K562 (cell line): ENCODE results near the gene FJX1. TPM values are rescaled to one million over a fixed set of nuclear protein-coding genes. Genes with fewer than 3 reads are reported as not detected.

Experiments used
- ATAC-seq: fragments of 200-7000 bp; cut with Tn5 transposase; 3 replicates; pipeline ENCODE4 v1.9.1; 2020; ENCODE audit warnings: moderate library complexity
- BruUV-seq: library from RNA; stranded (reverse); fragments of 400-500 nt; replicated peaks from 2 replicates; lab custom pipeline; 2021; lab: Mats Ljungman, UMichigan
- CTCF ChIA-PET: fragments of 300-600 bp; formaldehyde crosslinking; extraction: SDS; loops from one replicate; lab custom pipeline; 2021; ENCODE audit warnings: low intra/inter-chr PET ratio; lab: Yijun Ruan, JAX
- POLR2A ChIA-PET: fragments of 300-600, 350-650 bp; sonication (Branson Sonifier 250); formaldehyde crosslinking; extraction: SDS; loops from one replicate; lab custom pipeline; 2021; ENCODE audit warnings: antibody characterized with exemption, inconsistent platforms; lab: Yijun Ruan, JAX
- DNase-seq, 4 experiments: peaks; one replicate each; pipeline versions ENCODE4 v3.0.0 to v3.0.0-alpha.2; 2011 to 2018; ENCODE audit warnings: low spot score in 3 of 4, mixed read lengths in 3 of 4; ENCODE audit errors: extremely low read depth in 1 of 4
- FAIRE-seq: peaks from 2 replicates; lab custom pipeline; 2011; peaks lifted over from hg19 to GRCh38; lab: Jason Lieb, UNC
- H2AFZ ChIP-seq: 2 replicates; pipeline ENCODE4 v1.6.0; 2011; ENCODE audit warnings: low read depth, low read length, control low read depth, inconsistent platforms
- H3K27ac ChIP-seq: fragments of 200-600 bp; 3 replicates; pipeline ENCODE4 v1.8.0; 2011; ENCODE audit warnings: low read depth, mild to moderate bottlenecking, control low read depth, inconsistent platforms, low read length, moderate library complexity, mixed read lengths; ENCODE audit errors: extremely low read depth
- H3K27me3 ChIP-seq, 2 experiments: fragments of 300-600 bp in 1 of 2; 2 replicates in 1 of 2; 3 replicates in 1 of 2; pipeline versions ENCODE4 v1.6.0 to v1.8.0; 2011; ENCODE audit warnings: inconsistent platforms in 2 of 2, low read length in 2 of 2, mild to moderate bottlenecking in 1 of 2, mixed read lengths in 1 of 2, moderate library complexity in 1 of 2; ENCODE audit not compliant: control insufficient read depth in 2 of 2, insufficient read depth in 2 of 2
- H3K36me3 ChIP-seq: fragments of 300-600 bp; 3 replicates; pipeline ENCODE4 v1.8.0; 2011; ENCODE audit warnings: mild to moderate bottlenecking, low read length, inconsistent platforms; ENCODE audit not compliant: control insufficient read depth, insufficient read depth
- H3K4me1 ChIP-seq, 2 experiments: fragments of 200-600 bp in 1 of 2; replicated peaks in 1 of 2; 2 replicates in 1 of 2; 3 replicates in 1 of 2; pipeline versions ENCODE4 v1.5.1 to v1.8.0; 2011; ENCODE audit warnings: inconsistent platforms in 2 of 2, low read length in 2 of 2, mild to moderate bottlenecking in 1 of 2, mixed read lengths in 1 of 2, moderate library complexity in 1 of 2; ENCODE audit not compliant: control insufficient read depth in 2 of 2, insufficient read depth in 2 of 2
- H3K4me2 ChIP-seq: 2 replicates; pipeline ENCODE4 v1.6.1; 2011; ENCODE audit warnings: low read length, control low read depth, inconsistent platforms, mixed read lengths; ENCODE audit not compliant: insufficient read depth
- H3K4me3 ChIP-seq: fragments of 200-600 bp; sonication (generic), shearing (Covaris generic); 2 replicates; pipeline ENCODE4 v1.5.1; 2016; ENCODE audit warnings: control low read depth, inconsistent platforms
- H3K79me2 ChIP-seq: fragments of 200-600 bp; 3 replicates; pipeline ENCODE4 v1.8.0; 2011; ENCODE audit warnings: low read length, inconsistent platforms; ENCODE audit not compliant: control insufficient read depth, insufficient read depth
- H3K9ac ChIP-seq, 2 experiments: 2 replicates each; pipeline versions ENCODE4 v1.6.0 to v1.6.1; 2011; ENCODE audit warnings: low read depth in 2 of 2, low read length in 2 of 2, control low read depth in 1 of 2, inconsistent platforms in 1 of 2, mild to moderate bottlenecking in 1 of 2, mixed read lengths in 1 of 2; ENCODE audit not compliant: insufficient read depth in 1 of 2
- H3K9me1 ChIP-seq: one replicate; pipeline ENCODE4 v1.6.0; 2011; ENCODE audit warnings: inconsistent platforms, mild to moderate bottlenecking, low read length, moderate library complexity; ENCODE audit not compliant: control insufficient read depth, insufficient read depth
- H3K9me3 ChIP-seq: replicated peaks from 2 replicates; pipeline ENCODE4 v1.5.1; 2011; ENCODE audit warnings: low read depth, low read length, inconsistent platforms; ENCODE audit not compliant: control insufficient read depth, insufficient read depth
- H4K20me1 ChIP-seq: replicated peaks from 2 replicates; pipeline ENCODE4 v1.6.1; 2011; ENCODE audit warnings: low read length, inconsistent platforms, mixed read lengths; ENCODE audit not compliant: control insufficient read depth, insufficient read depth
- ATF7 ChIP-seq: fragments of 450-650 bp; IDR thresholded peaks from 2 replicates; pipeline ENCODE4 v1.7.1; 2014; ENCODE audit warnings: mild to moderate bottlenecking, moderate library complexity
- HIVEP1 ChIP-seq: fragments of 250-450 bp; sonication (Bioruptor Pico); IDR thresholded peaks from 2 replicates; pipeline ENCODE4 v1.4.0; 2020; ENCODE audit warnings: mild to moderate bottlenecking
- HNRNPK ChIP-seq: fragments of 200-400 bp; formaldehyde crosslinking; IDR thresholded peaks from one replicate; pipeline ENCODE4 v1.6.1; 2018; ENCODE audit warnings: mild to moderate bottlenecking, low read depth, low read length; ENCODE audit not compliant: poor library complexity, severe bottlenecking
- KAT8 ChIP-seq: fragments of 450-650 bp; IDR thresholded peaks from 2 replicates; pipeline ENCODE4 v1.6.1; 2016; ENCODE audit warnings: low read depth, mild to moderate bottlenecking
- SIN3B ChIP-seq: fragments of 450-650 bp; IDR thresholded peaks from 2 replicates; pipeline ENCODE4 v1.6.1; 2017; ENCODE audit warnings: low read depth, mild to moderate bottlenecking, moderate library complexity
- XRCC3 ChIP-seq: fragments of 450-650 bp; IDR thresholded peaks from 2 replicates; pipeline ENCODE4 v1.6.1; 2017; ENCODE audit warnings: mild to moderate bottlenecking, moderate library complexity
- ZKSCAN1 ChIP-seq: fragments of 150-350 bp; IDR thresholded peaks from 2 replicates; pipeline ENCODE4 v1.6.1; 2016; ENCODE audit warnings: low read depth, low read length
- ZNF3 ChIP-seq: fragments of 250-450 bp; sonication (Bioruptor Pico); IDR thresholded peaks from 2 replicates; pipeline ENCODE4 v1.5.0; 2021; ENCODE audit warnings: mild to moderate bottlenecking, moderate library complexity
- ZNF311 ChIP-seq: fragments of 250-450 bp; sonication (Bioruptor Pico); IDR thresholded peaks from 2 replicates; pipeline ENCODE4 v1.4.0; 2020; ENCODE audit warnings: mild to moderate bottlenecking, moderate library complexity
- ZNF830 ChIP-seq: fragments of 250-450 bp; sonication (Bioruptor Pico); IDR thresholded peaks from 2 replicates; pipeline ENCODE4 v1.5.0; 2021; ENCODE audit warnings: mild to moderate bottlenecking
- WGBS: fragments of 100-300 bp; shearing (Covaris generic); methylation state at CpG from one replicate; pipeline ENCODE4 v1.1.6; 2016; ENCODE audit warnings: low coverage, mixed read lengths; ENCODE audit not compliant: insufficient coverage; ENCODE audit errors: missing lambda C conversion rate; 5-methylcytosine and 5-hydroxymethylcytosine counted together
- in situ Hi-C: fragments of 300-500 bp; cut with MboI; formaldehyde crosslinking; loops from 4 replicates; pipeline ENCODE4 v1.15.0; 2018; ENCODE audit warnings: inconsistent platforms, mixed read lengths
- intact Hi-C: fragments of 100-400 bp; cut with micrococcal nuclease; formaldehyde crosslinking; loops from 2 replicates; pipeline ENCODE4 v1.14.2; 2022
- polyA plus RNA-seq, 8 experiments: library from polyadenylated mRNA; depleted of rRNA in 4 of 8; stranded (reverse) in 5 of 8; unstranded in 3 of 8; fragments of >200 nt; fragmentation: Nextera tagmentation in 2 of 8; fragmentation: Illumina TruSeq in 1 of 8; extraction: Ambion mirVana in 2 of 8; extraction: Trizol in 1 of 8; gene quantifications; 2 replicates each; pipeline versions ENCODE4 v1.2.1 to v1.2.3, GENCODE V29; 2011 to 2014; ENCODE audit warnings: inconsistent platforms in 1 of 8, missing spikeins in 1 of 8
- total RNA-seq, 7 experiments: library from RNA; depleted of rRNA in 6 of 7; stranded (reverse); fragments of >200 nt in 6 of 7; fragmentation: Illumina TruSeq in 2 of 7; extraction: Trizol in 2 of 7; gene quantifications; 2 replicates each; pipeline versions ENCODE4 v1.2.1 to v1.2.3, GENCODE V29; 2011 to 2021; ENCODE audit warnings: low replicate concordance in 1 of 7
- TF ChIP-seq, protein P1 (sequence below): fragments of 450-650 bp; IDR thresholded peaks from 2 replicates; pipeline ENCODE4 v1.6.1; 2017; ENCODE audit warnings: antibody characterized with exemption
- TF ChIP-seq, protein P2 (sequence below): sonication (generic); formaldehyde crosslinking; IDR thresholded peaks from 2 replicates; pipeline ENCODE4 v1.9.0; 2022; ENCODE audit warnings: mild to moderate bottlenecking, missing genetic modification reagents
- TF ChIP-seq, protein P3 (sequence below): sonication (generic); formaldehyde crosslinking; IDR thresholded peaks from 2 replicates; pipeline ENCODE4 v1.9.0; 2022; ENCODE audit warnings: mild to moderate bottlenecking, missing genetic modification reagents
- TF ChIP-seq, protein P4 (sequence below): fragments of 200-800 bp; sonication (Bioruptor generic); IDR thresholded peaks from 2 replicates; pipeline ENCODE4 v1.6.1; 2016; ENCODE audit warnings: missing genetic modification characterization, missing compliant biosample characterization
- TF ChIP-seq, protein P5 (sequence below): sonication (generic); formaldehyde crosslinking; IDR thresholded peaks from 2 replicates; pipeline ENCODE4 v1.8.0; 2022; ENCODE audit warnings: missing genetic modification reagents, mild to moderate bottlenecking, borderline replicate concordance

Gene FJX1
- total and polyA plus RNA-seq, 9 of the 15 experiments (the other 6 are each of a cell fraction or from before 2014, with no cell fraction given): 0.10 to 2.7 (median 0.72) TPM

DNA sequence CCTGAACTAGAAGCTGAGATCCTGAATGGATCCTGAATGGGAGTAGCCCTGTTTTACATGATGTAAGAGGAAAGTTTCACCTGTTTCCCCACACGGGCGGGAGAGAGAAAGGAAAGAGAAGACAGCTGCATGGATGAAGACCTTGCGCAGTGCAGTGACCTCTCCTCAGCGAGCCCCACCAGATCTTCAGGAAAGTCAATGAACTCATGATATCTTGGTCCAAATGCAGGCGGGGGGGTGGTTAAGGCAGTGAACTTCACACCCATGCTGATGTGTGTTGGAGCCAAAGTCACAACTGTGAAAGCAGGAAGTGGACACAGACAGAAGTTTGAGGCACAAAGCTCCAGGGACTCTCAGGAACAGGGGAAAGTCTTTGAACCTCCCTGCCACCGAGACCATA lies 8.6 kb upstream of the FJX1 start:
- Histone ChIP-seq H2AFZ (no peak overlapping the region), H3K4me1 (no peaks in the 10 kb centered on the region), H3K27ac (no peak overlapping the region), H3K9me1 (no peaks in the 10 kb centered on the region), H3K36me3 (no peaks in the 10 kb centered on the region), H3K9ac (no peak overlapping the region), H3K4me3 (no peak overlapping the region), H3K79me2 (no peaks in the 10 kb centered on the region), H4K20me1 (peaks cover 4% of the 10 kb centered on the region; the same call in 1 of the 2 replicates), H3K9me3 (no peaks in the 10 kb centered on the region), H3K4me2 (no peak overlapping the region), H3K27me3 (peaks cover 17 to 29% of the 10 kb centered on the region in 2 experiments; a peak in 3 of 5 replicates)
- FAIRE-seq: no peak
- in situ Hi-C loops: loop anchor here (5.0 kb wide), 2 partner anchors 548 to 653 kb away; no protein-coding TSS in a partner anchor
- CTCF ChIA-PET: no interaction called here
- DNase-seq: no peak
- intact Hi-C loops: no loop called here
- 0% methylated on average over 6 of the region's 6 CpGs for WGBS
- ATAC-seq: no peak
- POLR2A ChIA-PET: no interaction called here
- BruUV-seq: no TSS peak
- TF ChIP-seq, protein P1, sequence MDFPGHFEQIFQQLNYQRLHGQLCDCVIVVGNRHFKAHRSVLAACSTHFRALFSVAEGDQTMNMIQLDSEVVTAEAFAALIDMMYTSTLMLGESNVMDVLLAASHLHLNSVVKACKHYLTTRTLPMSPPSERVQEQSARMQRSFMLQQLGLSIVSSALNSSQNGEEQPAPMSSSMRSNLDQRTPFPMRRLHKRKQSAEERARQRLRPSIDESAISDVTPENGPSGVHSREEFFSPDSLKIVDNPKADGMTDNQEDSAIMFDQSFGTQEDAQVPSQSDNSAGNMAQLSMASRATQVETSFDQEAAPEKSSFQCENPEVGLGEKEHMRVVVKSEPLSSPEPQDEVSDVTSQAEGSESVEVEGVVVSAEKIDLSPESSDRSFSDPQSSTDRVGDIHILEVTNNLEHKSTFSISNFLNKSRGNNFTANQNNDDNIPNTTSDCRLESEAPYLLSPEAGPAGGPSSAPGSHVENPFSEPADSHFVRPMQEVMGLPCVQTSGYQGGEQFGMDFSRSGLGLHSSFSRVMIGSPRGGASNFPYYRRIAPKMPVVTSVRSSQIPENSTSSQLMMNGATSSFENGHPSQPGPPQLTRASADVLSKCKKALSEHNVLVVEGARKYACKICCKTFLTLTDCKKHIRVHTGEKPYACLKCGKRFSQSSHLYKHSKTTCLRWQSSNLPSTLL: no peak
- TF ChIP-seq KAT8: no peak
- TF ChIP-seq ATF7: no peak
- no peak for TF ChIP-seq HNRNPK
- no peak for TF ChIP-seq ZNF3 (CRISPR knock-in tag)
- no peak for TF ChIP-seq ZNF311 (CRISPR knock-in tag)
- TF ChIP-seq, protein P2, sequence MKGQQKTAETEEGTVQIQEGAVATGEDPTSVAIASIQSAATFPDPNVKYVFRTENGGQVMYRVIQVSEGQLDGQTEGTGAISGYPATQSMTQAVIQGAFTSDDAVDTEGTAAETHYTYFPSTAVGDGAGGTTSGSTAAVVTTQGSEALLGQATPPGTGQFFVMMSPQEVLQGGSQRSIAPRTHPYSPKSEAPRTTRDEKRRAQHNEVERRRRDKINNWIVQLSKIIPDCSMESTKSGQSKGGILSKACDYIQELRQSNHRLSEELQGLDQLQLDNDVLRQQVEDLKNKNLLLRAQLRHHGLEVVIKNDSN: no peak
- TF ChIP-seq, protein P3, sequence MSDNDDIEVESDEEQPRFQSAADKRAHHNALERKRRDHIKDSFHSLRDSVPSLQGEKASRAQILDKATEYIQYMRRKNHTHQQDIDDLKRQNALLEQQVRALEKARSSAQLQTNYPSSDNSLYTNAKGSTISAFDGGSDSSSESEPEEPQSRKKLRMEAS: no peak
- TF ChIP-seq, protein P4, sequence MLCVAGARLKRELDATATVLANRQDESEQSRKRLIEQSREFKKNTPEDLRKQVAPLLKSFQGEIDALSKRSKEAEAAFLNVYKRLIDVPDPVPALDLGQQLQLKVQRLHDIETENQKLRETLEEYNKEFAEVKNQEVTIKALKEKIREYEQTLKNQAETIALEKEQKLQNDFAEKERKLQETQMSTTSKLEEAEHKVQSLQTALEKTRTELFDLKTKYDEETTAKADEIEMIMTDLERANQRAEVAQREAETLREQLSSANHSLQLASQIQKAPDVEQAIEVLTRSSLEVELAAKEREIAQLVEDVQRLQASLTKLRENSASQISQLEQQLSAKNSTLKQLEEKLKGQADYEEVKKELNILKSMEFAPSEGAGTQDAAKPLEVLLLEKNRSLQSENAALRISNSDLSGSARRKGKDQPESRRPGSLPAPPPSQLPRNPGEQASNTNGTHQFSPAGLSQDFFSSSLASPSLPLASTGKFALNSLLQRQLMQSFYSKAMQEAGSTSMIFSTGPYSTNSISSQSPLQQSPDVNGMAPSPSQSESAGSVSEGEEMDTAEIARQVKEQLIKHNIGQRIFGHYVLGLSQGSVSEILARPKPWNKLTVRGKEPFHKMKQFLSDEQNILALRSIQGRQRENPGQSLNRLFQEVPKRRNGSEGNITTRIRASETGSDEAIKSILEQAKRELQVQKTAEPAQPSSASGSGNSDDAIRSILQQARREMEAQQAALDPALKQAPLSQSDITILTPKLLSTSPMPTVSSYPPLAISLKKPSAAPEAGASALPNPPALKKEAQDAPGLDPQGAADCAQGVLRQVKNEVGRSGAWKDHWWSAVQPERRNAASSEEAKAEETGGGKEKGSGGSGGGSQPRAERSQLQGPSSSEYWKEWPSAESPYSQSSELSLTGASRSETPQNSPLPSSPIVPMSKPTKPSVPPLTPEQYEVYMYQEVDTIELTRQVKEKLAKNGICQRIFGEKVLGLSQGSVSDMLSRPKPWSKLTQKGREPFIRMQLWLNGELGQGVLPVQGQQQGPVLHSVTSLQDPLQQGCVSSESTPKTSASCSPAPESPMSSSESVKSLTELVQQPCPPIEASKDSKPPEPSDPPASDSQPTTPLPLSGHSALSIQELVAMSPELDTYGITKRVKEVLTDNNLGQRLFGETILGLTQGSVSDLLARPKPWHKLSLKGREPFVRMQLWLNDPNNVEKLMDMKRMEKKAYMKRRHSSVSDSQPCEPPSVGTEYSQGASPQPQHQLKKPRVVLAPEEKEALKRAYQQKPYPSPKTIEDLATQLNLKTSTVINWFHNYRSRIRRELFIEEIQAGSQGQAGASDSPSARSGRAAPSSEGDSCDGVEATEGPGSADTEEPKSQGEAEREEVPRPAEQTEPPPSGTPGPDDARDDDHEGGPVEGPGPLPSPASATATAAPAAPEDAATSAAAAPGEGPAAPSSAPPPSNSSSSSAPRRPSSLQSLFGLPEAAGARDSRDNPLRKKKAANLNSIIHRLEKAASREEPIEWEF (CRISPR knock-in tag): no peak
- no peak for TF ChIP-seq ZKSCAN1
- TF ChIP-seq, protein P5, sequence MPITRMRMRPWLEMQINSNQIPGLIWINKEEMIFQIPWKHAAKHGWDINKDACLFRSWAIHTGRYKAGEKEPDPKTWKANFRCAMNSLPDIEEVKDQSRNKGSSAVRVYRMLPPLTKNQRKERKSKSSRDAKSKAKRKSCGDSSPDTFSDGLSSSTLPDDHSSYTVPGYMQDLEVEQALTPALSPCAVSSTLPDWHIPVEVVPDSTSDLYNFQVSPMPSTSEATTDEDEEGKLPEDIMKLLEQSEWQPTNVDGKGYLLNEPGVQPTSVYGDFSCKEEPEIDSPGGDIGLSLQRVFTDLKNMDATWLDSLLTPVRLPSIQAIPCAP (CRISPR knock-in tag): no peak
- TF ChIP-seq XRCC3: no peak
- TF ChIP-seq ZNF830: no peak
- no peak for TF ChIP-seq HIVEP1 (CRISPR knock-in tag)
- TF ChIP-seq SIN3B: no peak
